GM21529 (cell line): ENCODE measurements around the gene ANO10.

Source experiments
- ATAC-seq: cut with Tn5 transposase; IDR thresholded peaks from one replicate; pipeline ENCODE4 v1.9.1; 2021; ENCODE audit not compliant: unreplicated experiment

The ANO10 gene

DNA sequence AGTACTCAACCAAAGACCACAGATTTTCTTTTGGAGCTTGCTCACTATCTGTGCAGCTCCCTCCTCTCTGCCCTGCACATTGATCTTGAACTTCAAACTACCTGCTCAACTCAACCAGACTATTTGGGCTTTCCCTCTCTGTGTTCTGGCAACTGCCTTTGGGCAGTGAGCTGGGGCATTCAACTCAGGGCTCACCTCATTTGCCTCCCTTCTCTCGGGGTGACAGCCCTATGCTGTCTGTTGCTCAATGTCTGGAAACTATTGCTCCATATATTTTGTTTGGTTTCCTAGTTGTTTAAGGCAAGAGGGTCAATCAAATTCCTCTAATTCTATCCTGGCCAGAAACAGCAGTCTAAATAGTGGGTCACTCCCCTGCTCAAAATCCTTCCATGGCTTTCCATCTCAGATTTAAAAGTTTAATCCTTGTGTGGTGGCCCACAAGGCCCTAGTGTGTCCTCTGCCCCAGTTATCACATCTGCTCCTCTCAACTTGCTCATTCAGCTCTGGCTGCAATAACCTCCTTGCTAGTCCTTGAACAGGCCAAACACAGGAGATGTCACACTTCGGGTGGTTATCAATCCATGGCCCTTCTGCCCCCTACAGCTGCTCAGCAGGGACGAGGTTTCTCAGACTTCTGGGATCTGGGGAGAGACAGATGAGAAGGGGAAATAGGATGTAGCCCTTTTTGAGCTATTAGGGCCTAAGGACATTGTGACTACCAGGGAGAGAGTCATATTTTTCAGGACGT, 267.7 kb downstream of the ANO10 start:
- ATAC-seq, result no peak

DNA sequence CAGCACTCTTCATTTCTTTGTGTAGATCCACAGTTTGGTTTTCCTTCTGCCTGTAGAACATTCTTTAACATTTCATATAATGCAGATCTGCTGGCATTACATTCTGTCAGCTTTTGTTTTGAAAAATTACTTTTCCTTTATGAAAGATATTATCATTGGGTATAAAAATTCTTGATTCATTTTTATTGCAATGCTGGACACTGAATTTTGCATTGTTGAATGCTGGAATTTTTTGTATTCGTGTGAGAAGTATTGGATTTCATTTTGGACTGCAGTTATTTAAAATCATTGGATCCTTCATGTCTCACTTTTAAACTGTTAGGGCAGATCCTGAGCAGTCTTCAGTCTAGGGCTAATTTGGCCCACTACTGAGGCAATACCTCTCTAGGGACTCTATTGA, 268.4 kb downstream of the ANO10 start:
- ATAC-seq, result no peak

DNA sequence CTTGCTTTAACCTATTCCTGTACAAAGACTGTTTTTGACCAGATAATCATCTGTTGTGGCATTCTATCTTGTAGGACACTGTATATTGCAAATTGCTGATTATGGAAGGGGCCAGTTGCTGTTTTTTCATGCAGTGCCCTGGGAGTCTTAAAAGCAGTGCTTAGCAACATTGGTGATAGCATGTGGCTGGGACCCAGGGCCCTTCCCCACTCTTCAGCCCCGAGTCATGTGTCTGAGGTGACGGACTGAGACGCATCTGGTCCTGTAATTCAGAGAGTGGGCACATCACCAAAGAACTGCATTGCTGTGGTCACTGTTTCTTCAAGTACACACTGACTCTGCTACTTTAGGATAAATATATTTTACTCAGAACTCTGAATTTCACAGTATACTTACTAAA, 272.1 kb downstream of the ANO10 start:
- ATAC-seq, result no peak

DNA sequence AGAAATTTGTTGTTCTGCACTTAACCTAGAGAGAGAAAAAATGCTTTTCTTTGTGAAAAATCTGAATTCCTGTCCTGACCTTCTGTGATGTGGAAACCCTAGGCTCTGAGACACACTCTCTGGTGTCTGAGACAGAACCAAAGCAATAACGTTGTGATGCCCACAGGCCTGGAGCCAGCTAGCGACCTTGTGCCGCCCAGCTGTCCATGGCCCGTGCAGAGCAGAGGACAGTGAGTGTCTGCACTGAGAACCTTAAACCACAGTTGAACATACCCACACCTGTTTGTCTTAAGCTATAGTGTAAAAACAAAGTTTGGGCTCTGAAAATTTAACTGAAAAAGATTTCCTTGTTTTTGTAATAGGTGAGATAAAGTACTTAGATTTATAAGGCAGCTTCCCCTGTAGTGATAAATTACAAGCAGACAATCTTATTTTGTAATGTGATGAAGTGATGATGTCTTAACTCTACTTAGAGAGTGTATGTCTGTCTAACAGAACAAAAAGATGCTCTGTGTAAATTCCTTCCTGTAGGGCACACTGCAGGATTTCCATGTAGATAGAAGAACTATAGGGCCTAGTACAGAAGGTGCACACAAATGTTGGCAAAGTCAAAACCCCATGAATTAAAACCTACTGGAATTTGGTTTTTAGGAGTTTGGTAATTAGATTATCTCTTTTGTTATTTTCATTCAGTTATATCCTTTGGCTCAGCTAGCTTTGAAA, 272.8 kb downstream of the ANO10 start:
- no peak for ATAC-seq

DNA sequence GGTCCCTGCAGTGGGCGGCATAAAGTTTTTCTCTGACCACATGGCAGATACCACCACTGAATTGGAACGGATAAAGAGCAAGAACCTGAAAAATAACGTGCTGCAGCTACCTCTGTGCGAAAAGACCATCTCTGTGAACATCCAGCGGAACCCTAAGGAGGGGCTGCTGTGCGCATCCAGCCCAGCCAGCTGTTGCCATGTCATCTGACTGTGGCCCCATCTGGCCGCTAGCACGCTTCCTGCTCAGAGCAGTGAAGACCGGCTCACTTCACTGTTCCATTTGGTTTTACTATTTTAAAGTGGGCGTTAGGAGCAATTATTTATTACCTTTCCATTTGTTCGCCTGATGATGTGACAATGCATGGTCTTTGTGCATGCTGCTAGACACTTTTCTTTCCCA, 273.5 kb downstream of the ANO10 start:
- no peak for ATAC-seq

DNA sequence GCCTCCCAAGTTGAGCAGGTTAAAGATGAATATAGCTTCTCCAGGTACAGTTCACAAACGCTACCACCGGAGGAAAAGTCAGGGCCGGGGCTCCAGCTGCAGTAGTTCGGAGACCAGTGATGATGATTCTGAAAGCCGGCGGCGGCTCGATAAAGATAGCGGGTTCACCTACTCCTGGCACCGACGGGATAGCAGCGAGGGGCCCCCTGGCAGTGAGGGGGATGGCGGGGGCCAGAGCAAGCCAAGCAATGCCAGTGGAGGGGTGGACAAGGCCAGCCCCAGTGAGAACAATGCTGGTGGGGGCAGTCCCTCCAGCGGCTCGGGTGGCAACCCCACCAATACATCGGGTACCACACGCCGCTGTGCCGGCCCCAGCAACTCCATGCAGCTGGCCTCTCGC, 274.0 kb downstream of the ANO10 start:
- ATAC-seq, result no peak

DNA sequence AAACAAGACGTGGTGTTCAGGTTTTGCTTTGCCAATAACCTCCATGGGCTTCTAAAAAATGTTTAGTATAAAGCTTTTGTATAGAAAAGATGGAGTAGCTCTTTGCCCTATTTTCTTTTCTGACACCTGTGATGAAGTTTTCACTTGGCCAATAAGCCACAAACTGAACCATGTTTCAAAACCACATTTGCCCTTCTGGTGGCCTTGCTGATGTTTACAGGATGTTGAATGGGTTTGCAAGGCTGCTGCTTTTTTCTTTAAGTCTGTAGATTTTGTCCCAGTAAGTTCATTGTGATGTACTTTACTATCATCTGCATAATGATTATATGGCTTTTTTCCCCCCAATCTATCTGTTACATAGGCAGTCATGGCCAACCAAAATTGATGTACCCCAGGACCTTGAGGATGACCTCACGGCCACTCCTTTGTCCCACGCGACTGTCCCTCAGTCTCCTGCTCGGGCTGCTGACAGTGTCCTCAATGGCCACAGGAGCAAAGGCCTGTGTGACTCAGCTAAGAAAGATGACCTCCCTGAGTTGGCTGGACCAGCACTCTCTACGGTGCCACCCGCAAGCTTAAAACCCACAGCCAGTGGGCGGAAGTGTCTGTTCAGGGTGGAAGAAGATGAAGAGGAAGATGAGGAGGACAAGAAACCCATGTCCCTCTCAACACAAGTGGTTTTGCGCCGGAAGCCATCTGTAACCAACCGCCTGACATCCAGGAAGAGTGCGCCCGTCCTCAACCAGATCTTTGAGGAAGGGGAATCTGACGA, 274.6 kb downstream of the ANO10 start:
- no peak for ATAC-seq

DNA sequence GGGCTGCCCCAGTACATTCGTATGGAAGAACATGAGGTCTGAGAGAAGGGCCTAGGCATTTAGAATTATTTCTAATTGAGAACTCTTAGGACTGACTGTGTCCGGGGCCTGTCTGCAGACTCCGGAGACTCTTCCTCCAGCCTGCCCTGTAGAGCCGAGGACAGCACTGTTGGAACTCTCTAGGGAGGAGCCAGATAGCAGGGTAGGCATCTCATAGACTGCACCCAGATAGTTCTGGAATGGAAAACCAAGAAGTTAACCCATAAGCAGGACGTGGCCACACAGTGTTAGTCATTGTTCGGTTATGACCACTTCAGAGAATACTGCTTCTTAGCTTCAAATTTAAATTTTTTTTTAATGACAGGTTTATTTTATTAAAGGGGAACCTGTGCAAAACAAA, 275.9 kb downstream of the ANO10 start:
- no peak for ATAC-seq

DNA sequence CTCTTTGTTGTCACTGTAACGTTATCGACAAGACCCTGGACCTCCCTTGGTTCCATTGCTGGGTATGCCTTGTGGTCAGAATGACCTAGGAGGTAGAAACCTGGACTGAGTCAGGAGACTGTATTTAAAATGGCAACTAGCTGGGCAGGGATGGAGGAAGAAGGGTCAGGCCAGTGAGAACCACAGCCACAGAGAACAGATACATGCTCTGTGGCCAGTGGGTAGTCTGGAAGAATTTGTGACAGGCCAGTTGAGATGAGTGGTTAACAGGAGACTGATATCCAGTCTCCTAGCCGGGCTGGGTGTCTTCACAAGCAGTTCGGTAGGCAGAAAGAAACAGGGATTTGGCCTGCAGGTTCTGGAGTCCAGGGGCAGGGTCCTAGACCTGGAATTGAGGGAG, 276.6 kb downstream of the ANO10 start:
- no peak for ATAC-seq

DNA sequence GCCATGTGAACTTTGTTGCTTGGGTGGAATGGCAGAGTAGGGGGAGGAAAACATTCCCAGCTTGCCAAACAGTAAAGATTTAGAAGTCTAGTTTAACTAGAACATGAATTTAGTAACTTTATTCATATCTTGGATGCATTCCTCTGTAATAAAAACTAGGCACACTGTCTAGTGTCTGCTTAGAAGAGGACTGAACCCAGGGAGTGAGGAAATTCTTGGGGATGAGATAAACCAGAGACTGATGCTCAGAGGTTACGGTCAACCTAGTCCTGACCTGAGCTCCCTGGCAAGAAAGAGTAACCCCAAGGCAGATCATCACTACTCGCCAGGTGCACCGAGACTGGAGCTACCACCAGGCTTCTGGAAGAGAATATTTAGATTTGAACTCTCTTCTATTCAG, 277.3 kb downstream of the ANO10 start:
- ATAC-seq, result no peak

DNA sequence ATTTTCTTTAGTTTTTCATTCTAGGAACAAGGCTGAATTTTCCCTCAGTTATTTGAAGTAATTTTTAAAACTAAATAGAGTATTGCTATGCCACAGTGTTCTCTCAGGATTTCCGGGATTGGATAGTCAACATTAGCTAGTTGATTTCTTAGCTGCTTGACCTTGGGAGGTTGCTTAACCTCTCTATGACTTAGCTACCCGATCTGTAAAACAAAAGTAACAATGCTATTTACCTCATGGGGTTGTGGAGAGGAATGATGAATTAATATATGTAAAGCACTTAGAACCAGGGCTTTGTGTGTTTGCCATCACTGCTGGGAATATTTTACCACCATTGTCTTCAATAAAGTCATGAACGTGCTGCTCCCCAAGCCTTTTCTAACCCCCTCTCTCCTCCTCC, 278.0 kb downstream of the ANO10 start:
- ATAC-seq, result no peak

DNA sequence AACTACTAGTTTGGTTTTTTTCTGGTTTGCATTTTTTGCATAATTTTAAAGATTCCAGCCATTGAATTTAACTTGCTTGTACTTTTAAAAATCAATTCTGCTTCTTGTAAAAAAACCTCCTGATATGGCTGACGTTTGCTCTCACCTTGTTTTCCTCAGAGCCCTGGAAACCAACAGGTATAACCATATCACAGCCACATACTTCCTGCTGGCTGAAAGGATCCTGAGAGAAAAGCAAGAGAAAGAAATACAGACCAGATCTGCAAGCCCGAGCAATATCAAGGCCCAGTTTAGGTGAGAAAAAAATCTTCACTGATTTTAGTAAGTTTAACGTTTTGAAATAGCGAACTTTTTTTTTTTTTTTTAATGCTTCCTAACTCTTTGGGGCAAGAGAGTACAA, 278.6 kb downstream of the ANO10 start:
- no peak for ATAC-seq

DNA sequence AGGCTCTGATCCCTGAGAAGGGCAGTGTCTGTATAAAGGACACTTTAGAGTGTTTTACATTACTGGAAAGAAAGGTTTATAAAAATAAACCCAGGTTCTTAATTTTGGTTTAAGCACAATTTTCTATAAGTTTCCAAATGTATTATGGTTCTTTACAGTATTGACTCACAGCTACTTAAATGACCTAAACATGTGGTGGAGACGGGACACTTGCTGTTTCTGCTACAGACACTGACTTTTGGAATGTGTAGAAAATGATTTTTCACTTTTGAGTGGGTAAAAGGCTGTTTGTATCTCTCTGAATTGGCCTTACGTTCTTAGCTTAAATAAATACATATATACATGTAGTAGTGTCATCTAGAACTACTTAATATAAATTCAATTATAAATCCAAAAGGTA, 280.0 kb downstream of the ANO10 start:
- ATAC-seq, result no peak

DNA sequence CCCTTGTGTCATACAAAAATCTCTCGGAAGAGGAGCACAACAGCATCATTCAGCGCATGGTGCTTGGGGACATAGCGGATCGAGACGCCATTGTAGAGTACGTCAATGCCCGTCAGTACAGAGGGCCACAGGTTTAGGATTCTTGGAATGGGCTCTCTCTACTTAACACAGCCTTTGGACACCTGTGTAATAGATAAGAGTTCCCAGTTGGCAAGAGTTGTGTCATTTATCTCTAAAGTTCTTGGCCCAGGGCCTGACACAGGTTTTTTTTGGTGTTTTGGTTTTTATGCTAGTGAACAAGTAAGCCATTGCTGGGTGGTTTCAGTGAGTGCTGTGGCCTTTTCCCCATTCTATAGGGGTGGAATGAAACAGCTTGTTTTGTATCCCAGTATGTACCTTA, 281.4 kb downstream of the ANO10 start:
- ATAC-seq, result no peak

DNA sequence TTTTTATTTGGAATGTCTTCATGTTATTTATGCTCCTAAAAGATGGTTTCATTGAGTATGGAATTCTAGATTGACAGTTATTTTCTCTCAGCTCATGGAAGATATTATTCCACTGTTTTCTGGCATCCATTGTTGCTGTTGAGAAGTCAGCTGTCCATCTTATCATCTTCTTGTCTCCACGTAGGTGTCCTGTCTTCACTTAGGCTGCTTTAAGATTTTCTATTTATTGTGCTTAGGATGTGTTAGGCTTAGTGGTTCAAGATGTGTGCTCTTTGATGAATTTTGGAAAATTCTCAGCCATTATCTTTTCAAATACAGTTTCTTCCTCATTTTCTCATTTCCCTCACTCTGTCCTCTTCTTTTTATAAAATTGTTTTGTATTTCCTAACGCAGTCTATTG, 283.5 kb downstream of the ANO10 start:
- ATAC-seq, result no peak

DNA sequence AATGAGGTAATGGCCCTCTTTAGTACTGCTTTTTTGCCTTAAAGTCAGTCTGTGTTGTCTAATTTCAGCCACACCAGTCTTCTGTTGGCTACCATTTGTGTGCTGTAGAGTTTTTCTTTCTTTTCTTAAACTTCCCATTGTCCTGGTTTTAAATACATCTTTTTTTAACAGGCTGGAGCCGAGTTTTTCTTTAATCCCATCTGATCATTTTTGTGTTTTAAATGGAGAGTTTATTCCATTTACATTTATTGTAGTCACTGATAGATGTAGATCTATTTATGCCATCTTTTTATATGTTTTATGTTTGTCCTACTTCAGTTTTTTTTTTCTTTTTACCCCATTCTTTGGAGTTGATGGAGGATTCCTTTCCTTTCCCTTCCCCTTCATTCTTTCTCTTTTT, 286.0 kb downstream of the ANO10 start:
- no peak for ATAC-seq

DNA sequence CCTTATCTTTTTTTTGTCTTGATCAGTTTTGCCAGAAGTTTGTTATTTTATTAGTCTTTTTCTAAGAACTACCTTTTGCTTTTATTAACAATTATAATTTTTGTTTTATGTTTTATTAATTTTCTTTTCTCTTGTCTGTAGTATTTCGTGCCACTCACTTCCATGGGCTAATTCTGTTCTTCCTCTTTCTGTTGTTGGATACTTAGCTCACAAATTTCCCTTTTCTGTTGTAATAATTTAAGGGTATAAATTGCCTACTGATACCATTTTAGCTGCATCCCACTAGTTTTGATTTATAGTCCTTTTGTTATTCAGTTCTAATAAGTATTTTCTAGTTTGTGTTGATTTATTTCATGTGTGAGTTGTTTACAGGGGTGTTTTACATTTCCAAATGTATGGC, 286.8 kb downstream of the ANO10 start:
- no peak for ATAC-seq

DNA sequence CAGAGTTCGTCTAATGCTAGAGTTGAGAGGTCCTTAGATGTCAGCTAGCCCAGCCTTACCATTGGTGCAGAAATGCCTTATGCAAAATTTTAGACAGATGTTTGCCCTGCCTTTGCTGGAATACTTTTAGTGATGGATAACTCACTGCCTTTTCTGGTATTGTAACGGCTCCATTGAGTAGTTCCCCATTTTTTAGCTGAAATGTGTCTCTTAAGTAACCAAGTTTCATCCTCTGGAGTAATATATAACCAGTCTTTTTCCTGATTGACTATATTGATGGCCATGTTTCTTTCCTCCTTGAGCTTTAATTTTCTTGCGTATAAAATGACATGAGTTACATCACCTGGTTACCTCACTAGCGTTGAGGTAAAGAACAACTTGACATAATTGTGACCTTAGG, 290.4 kb downstream of the ANO10 start:
- no peak for ATAC-seq

DNA sequence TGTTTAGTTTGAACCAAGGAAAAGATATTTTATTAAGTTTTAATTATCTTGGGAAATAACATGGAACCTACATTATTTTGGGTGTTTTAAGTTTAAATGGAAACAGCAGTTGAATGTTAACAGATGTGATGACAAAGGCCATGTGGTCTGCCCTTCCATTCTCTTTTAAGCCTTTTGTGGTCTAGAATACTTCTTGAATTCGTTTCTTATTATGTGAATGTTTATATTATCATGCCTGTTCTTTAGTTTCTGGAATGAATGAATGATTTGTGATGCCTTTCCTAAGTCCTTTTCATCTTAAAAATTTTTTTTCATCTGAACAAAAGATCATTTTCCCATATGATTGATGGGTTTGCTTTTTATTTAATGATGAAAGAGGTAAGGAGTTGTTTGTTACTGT, 290.8 kb downstream of the ANO10 start:
- no peak for ATAC-seq

DNA sequence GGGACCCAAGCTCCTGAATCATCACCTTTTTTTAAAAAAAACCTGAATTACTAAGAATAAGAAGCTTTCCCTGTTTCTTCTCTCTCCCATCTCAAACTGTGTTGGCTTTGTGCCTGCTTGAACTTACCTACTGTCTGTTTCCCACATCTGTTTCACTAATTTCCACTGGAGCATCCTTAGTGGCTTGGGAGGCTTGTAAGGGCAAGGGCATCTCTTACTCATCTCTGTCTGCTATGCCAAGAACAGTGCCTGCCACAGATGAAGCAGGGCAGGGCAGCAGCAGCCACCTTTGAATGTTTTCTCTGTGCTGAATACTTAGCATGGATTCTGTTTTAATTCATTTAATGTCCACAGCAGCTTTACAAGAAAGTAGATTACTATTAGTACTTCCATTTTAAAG, 293.2 kb downstream of the ANO10 start:
- ATAC-seq, result no peak

DNA sequence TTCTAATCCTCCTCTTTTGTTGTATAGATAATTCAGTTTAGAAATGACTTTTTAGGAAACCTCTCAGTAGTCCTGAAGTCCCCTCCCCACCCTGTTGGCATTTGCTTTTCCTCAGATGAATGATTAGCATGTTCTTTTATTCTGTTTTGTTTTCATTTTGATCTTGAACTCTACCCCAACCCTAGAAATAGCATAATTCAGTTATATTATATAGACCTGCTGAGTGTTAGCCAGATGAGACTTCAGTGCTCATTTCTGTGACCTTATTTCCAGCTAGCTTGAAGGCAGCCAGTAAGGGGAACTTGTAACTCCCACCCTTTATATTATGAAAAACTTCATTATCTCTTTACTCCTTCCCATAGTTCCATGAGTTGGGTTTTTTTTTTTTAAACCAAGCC, 294.2 kb downstream of the ANO10 start:
- peak; percentile 25 for ATAC-seq
